Stimulated activated naive B cell treated with anti-CD40 and anti-IgM and Interleukin-4, amounts not matched to agents 10 μg/mL and 1 μg/mL and 100 μg/mL, for 72 hours (primary cell): ENCODE results near the gene NOL6.
"Not testable (repeated sequence)": the region's sequence is repeated elsewhere in the genome, so short reads cannot be mapped to it uniquely, and the experiment has no call there.

Source experiments
- ATAC-seq, 2 donors: fragments of 150-1000 bp; cut with Tn5 transposase; replicated peaks; 2 replicates each; pipeline ENCODE4 v1.10.0; 2021; ENCODE audit warnings: moderate library complexity in 1 of 2
- DNase-seq: peaks from one replicate; pipeline ENCODE4 v3.0.0; 2021
- H3K27ac Mint-ChIP-seq: one replicate; pipeline ENCODE4 v1.8.0; 2022; ENCODE audit warnings: mild to moderate bottlenecking, mixed read lengths
- H3K27me3 Mint-ChIP-seq, 2 donors: one replicate each; pipeline ENCODE4 v1.8.0; 2022; ENCODE audit warnings: mixed read lengths in 2 of 2
- H3K36me3 Mint-ChIP-seq, 2 donors: one replicate each; pipeline ENCODE4 v1.8.0; 2022; ENCODE audit warnings: mixed read lengths in 2 of 2, mild to moderate bottlenecking in 1 of 2
- H3K4me1 Mint-ChIP-seq, 2 donors: one replicate each; pipeline ENCODE4 v1.8.0; 2022; ENCODE audit warnings: mixed read lengths in 2 of 2, mild to moderate bottlenecking in 1 of 2
- H3K4me3 Mint-ChIP-seq, 2 donors: one replicate each; pipeline ENCODE4 v1.8.0; 2022; ENCODE audit warnings: mild to moderate bottlenecking in 2 of 2, mixed read lengths in 2 of 2, moderate library complexity in 1 of 2
- H3K9me3 Mint-ChIP-seq, 2 donors: one replicate each; pipeline ENCODE4 v1.8.0; 2022; ENCODE audit warnings: mixed read lengths in 2 of 2, mild to moderate bottlenecking in 1 of 2

The NOL6 gene

GRCh38 chr9:33485312-33485711, 11.6 kb upstream of the NOL6 start:
- ATAC-seq, H3K9me3 Mint-ChIP-seq, H3K36me3 Mint-ChIP-seq, H3K4me3 Mint-ChIP-seq, DNase-seq, H3K4me1 Mint-ChIP-seq, H3K27ac Mint-ChIP-seq: not testable (repeated sequence)
- H3K27me3 Mint-ChIP-seq: peaks cover 0 to 13% of the 10 kb centered on the region in 2 donors

GRCh38 chr9:33480976-33481375, 7.3 kb upstream of the NOL6 start:
- Mint-ChIP-seq H3K27ac (no peak overlapping the region), H3K36me3 (no peaks in the 10 kb centered on the region), H3K27me3 (no peaks in the 10 kb centered on the region), H3K4me1 (no peaks in the 10 kb centered on the region), H3K9me3 (no peaks in the 10 kb centered on the region), H3K4me3 (no peak overlapping the region)
- ATAC-seq: no peak
- no peak for DNase-seq

- Mint-ChIP-seq H3K36me3 (no peaks in the 10 kb centered on the region), H3K4me3 (no peak overlapping the region), H3K27ac (no peak overlapping the region), H3K4me1 (no peaks in the 10 kb centered on the region), H3K9me3 (no peaks in the 10 kb centered on the region), H3K27me3 (no peaks in the 10 kb centered on the region)
- ATAC-seq: no peak
- no peak for DNase-seq
Measured at GRCh38 chr9:33480106-33480505, 6.4 kb upstream of the NOL6 start.

GRCh38 chr9:33476503-33476902, 2.8 kb upstream of the NOL6 start:
- Mint-ChIP-seq H3K4me3 (no peak overlapping the region), H3K27ac (no peak overlapping the region), H3K9me3 (no peaks in the 10 kb centered on the region), H3K27me3 (no peaks in the 10 kb centered on the region), H3K36me3 (peaks cover 4 to 10% of the 10 kb centered on the region in 2 donors), H3K4me1 (peaks cover 8 to 13% of the 10 kb centered on the region in 2 donors)
- no peak for DNase-seq
- no peak for ATAC-seq

- no peak overlapping the region for H3K4me3 Mint-ChIP-seq
- DNase-seq: no peak
- H3K9me3 Mint-ChIP-seq: no peaks in the 10 kb centered on the region
Measured at GRCh38 chr9:33475357-33475756, 1.6 kb upstream of the NOL6 start.

GRCh38 chr9:33472881-33473615, 676 bp downstream of the NOL6 start:
- Mint-ChIP-seq H3K4me3 (peak overlapping the region; percentile 83 to 95), H3K27me3 (no peaks in the 10 kb centered on the region), H3K4me1 (peaks cover 13 to 18% of the 10 kb centered on the region in 2 donors), H3K27ac (peak overlapping the region; percentile 92), H3K36me3 (peaks cover 22 to 39% of the 10 kb centered on the region in 2 donors), H3K9me3 (no peaks in the 10 kb centered on the region)
- DNase-seq: no peak
- no peak for ATAC-seq

More at GRCh38 chr9:33475357-33475756, 1.6 kb upstream of the NOL6 start:
- no peak overlapping the region for H3K27ac Mint-ChIP-seq
- peaks cover 12 to 18% of the 10 kb centered on the region in 2 donors for H3K4me1 Mint-ChIP-seq
- no peak for ATAC-seq
- no peaks in the 10 kb centered on the region for H3K27me3 Mint-ChIP-seq
- H3K36me3 Mint-ChIP-seq: peaks cover 7 to 16% of the 10 kb centered on the region in 2 donors

- Mint-ChIP-seq H3K4me1 (peaks cover 14 to 18% of the 10 kb centered on the region in 2 donors), H3K27ac (peak overlapping the region; percentile 31), H3K27me3 (no peaks in the 10 kb centered on the region), H3K36me3 (peaks cover 30 to 46% of the 10 kb centered on the region in 2 donors), H3K4me3 (peak overlapping the region; percentile 83 to 95), H3K9me3 (no peaks in the 10 kb centered on the region)
- ATAC-seq (no peak), DNase-seq (no peak)
Measured at GRCh38 chr9:33472171-33472880, 1.4 kb downstream of the NOL6 start.

- ATAC-seq (no peak), DNase-seq (no peak)
- Mint-ChIP-seq H3K27me3 (no peaks in the 10 kb centered on the region), H3K4me1 (peaks cover 14 to 18% of the 10 kb centered on the region in 2 donors), H3K36me3 (peaks cover 34 to 48% of the 10 kb centered on the region in 2 donors), H3K27ac (no peak overlapping the region), H3K4me3 (no peak overlapping the region), H3K9me3 (no peaks in the 10 kb centered on the region)
Measured at GRCh38 chr9:33471361-33471760, 2.4 kb downstream of the NOL6 start.

GRCh38 chr9:33469891-33470290, 3.8 kb downstream of the NOL6 start:
- Mint-ChIP-seq H3K27me3 (no peaks in the 10 kb centered on the region), H3K27ac (no peak overlapping the region), H3K36me3 (peaks cover 39 to 56% of the 10 kb centered on the region in 2 donors), H3K4me1 (peaks cover 14 to 18% of the 10 kb centered on the region in 2 donors), H3K9me3 (no peaks in the 10 kb centered on the region), H3K4me3 (no peak overlapping the region)
- DNase-seq (no peak), ATAC-seq (no peak)

GRCh38 chr9:33468797-33469621, 4.7 kb downstream of the NOL6 start:
- peaks cover 14 to 18% of the 10 kb centered on the region in 2 donors for H3K4me1 Mint-ChIP-seq
- no peaks in the 10 kb centered on the region for H3K9me3 Mint-ChIP-seq
- no peak overlapping the region for H3K4me3 Mint-ChIP-seq
- peaks cover 45 to 65% of the 10 kb centered on the region in 2 donors for H3K36me3 Mint-ChIP-seq
- no peak for DNase-seq
- no peak overlapping the region for H3K27ac Mint-ChIP-seq
- no peaks in the 10 kb centered on the region for H3K27me3 Mint-ChIP-seq
- ATAC-seq: no peak

- H3K36me3 Mint-ChIP-seq: peaks cover 46 to 65% of the 10 kb centered on the region in 2 donors
- ATAC-seq: no peak
Measured at GRCh38 chr9:33468215-33468730, 5.5 kb downstream of the NOL6 start.

GRCh38 chr9:33467526-33467925, 6.2 kb downstream of the NOL6 start:
- ATAC-seq (no peak), DNase-seq (no peak)
- H3K27me3 Mint-ChIP-seq: no peaks in the 10 kb centered on the region
- peaks cover 12 to 15% of the 10 kb centered on the region in 2 donors for H3K4me1 Mint-ChIP-seq
- H3K27ac Mint-ChIP-seq: no peak overlapping the region
- H3K36me3 Mint-ChIP-seq: peaks cover 51 to 72% of the 10 kb centered on the region in 2 donors
- no peaks in the 10 kb centered on the region for H3K9me3 Mint-ChIP-seq
- H3K4me3 Mint-ChIP-seq: no peak overlapping the region

More at GRCh38 chr9:33468215-33468730, 5.5 kb downstream of the NOL6 start:
- Mint-ChIP-seq H3K9me3 (no peaks in the 10 kb centered on the region), H3K4me3 (no peak overlapping the region), H3K27ac (no peak overlapping the region), H3K4me1 (peaks cover 12 to 18% of the 10 kb centered on the region in 2 donors), H3K27me3 (no peaks in the 10 kb centered on the region)
- DNase-seq: no peak

GRCh38 chr9:33466565-33467495, 6.9 kb downstream of the NOL6 start:
- Mint-ChIP-seq H3K4me1 (peaks cover 8 to 9% of the 10 kb centered on the region in 2 donors), H3K4me3 (no peak overlapping the region), H3K27ac (no peak overlapping the region), H3K36me3 (peaks cover 52 to 73% of the 10 kb centered on the region in 2 donors), H3K9me3 (no peaks in the 10 kb centered on the region), H3K27me3 (no peaks in the 10 kb centered on the region)
- no peak for DNase-seq
- ATAC-seq: peak; percentile 75 to 81
